Activated CD8-positive, alpha-beta memory T cell treated with anti-CD3 and anti-CD28 coated beads, Interleukin-2, amount 50 U/mL, for 48 hours (primary cell): ENCODE measurements around the gene P2RX6.
"Not testable (repeated sequence)": the region's sequence is repeated elsewhere in the genome, so short reads cannot be mapped to it uniquely, and the experiment has no call there.

Source experiments
- DNase-seq: peaks from one replicate; pipeline ENCODE4 v3.0.0-alpha.2; 2020

The P2RX6 gene

GRCh38 chr22:21034989-21035388, 20.0 kb downstream of the P2RX6 start:
- DNase-seq, result no peak

DNA sequence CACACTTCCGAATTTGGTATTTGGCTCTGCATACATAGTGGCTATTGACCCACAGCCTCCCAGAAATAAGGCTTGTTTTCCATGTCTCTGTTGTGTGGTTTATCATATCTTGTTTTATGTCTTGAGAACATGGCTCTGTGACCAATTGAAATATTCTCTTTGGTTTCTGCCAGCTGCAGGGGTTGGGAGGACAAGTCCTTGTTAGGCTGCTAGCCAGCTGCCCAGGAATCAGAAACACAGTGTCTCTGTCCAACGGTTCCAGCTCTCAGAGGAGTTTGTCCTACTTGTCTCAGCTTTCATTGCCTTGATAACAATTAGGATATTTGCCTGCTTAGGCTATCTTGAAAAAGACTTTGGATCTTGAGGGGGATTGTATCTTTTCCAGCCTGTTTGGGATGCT, 23.4 kb downstream of the P2RX6 start:
- no peak for DNase-seq

DNA sequence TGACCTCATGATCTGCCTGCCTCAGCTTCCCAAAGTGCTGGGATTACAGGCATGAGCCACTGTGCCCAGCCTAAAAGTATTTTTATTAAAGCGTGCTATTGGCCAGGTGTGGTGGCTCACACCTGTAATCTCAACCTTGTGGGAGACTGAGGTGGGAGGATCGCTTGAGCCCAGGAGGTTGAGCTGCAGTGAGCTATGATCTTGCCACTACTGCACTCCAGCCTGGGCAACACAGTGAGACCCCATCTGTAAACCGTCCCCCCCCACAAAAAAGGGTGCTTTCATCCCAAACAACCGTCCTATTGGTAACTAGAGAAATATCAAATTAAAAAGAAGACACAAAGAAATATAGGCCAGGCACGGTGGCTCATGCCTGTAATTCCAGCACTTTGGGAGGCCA, 24.2 kb downstream of the P2RX6 start:
- DNase-seq, result not testable (repeated sequence)

DNA sequence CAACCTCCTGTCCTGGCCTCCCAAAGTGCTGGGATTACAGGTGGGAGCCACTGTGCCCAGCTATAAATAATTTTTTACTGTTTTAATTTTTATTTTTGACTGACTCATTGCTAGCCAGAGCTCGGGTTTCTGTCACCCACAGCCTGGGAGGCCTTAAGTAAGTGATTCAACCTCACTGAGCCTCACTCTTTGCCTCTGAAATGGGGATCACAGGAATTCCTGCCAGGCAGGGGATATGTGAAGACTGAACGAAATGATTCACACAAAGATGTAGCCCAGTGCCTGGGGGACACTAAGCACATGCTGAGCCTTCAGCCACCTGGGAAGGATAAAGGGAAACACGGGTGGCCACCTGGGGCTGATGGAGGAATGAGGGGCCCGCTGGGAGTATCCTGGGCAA, 27.0 kb downstream of the P2RX6 start:
- no peak for DNase-seq

DNA sequence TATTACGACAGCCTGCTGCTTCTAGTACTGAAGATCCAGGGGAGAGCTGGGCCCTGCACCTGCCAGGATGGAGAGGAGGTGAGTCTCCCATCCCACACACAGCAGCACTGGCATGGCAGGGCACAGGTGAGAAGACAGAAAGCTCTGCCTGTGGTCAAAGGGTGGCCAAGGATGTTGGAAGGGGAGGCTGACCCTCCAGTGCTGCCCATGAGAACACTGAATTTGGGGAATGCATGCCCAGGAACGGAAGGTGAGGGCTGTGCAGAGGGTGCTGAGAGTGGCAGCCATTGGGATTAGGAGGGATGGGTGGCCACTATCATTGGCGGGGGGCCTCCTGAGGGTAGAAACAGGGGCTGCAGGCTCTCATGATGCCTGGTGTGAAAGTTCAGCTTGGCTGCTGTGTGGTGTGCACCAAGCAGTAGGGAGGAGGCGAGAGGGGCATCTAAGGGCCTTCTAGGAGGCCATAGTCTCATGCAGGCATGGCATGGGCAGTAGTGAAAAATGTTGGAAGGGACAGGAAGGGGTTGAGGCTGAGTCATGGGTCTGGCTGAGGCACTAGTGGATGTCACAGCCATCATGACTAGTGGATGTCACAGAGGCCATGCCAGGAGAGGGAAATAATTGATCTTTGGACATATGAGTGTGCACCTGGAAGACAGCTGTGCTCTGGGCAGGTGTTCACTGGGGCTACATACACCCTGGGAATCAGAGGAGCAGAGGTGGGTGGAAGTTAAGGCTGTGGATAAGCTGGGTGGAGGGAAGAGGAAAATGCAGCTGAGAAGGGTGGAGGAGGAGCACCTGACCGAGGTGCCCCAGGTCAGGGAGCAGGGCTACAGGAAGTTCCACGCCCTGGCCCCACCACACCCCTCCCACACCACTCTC, 28.3 kb downstream of the P2RX6 start:
- no peak for DNase-seq

DNA sequence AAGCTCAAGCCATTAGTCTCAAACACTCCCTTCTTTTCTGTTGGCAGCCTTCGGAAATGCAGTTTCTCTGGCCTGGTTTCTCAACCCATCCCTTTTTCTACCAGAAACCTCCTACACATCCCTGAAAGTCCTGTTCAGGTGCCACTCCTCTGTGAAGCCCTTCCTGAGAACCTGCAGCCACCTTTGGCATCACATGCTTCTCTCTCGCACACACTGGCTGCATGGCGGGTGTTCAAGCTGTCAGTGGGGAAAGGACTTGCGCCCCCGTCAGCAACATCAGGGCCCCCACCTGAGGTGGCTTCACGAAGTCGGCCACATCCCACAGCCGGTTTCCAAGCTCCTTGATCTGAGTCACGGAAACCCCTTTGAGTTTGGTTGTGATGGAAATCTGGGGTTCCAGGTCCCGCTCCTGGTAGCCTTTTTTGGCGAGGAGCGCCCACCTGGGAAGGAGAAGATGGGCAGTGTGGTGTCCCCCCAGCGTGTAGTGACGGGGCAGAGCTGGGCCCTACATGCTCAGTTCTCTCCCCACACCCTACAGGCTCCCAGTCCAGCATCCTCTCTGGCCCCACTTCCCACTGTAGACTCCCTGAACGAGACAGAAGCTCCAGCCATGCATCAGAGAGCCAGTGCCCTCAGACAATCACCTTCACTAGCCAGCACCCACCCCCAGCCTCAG, 29.0 kb downstream of the P2RX6 start:
- DNase-seq, result no peak

DNA sequence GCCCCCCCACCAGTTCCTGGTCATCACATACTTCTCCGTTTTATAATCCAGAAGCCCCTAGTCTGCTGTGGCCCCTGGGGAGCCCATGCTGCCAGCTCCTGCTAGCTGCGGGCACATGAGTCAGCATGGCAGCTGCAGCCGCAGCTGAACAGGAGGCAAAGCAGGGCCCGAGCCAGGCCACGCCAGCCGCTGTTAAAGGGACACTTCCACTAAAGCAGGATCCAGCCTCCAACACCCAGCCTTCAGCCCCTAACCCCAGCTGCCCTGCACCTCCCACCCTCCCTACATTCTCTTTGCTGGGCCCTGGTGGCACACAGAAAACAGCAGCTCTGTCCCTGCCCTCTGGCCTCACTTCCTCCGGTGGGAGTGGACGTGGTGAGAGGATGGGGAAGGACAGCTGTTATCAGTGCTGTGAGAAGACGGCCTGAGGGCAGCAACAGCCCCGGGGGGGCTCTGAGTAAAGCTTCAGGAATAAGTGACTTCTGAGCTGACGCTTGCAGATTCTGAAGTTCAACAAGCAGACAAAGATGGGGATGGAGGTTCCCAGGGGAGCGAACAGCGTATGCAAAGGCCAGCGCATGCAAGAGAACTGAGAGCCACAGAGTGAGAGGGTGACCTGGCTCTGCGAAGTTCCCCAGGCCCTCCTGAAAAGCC, 30.1 kb downstream of the P2RX6 start:
- DNase-seq, result no peak

DNA sequence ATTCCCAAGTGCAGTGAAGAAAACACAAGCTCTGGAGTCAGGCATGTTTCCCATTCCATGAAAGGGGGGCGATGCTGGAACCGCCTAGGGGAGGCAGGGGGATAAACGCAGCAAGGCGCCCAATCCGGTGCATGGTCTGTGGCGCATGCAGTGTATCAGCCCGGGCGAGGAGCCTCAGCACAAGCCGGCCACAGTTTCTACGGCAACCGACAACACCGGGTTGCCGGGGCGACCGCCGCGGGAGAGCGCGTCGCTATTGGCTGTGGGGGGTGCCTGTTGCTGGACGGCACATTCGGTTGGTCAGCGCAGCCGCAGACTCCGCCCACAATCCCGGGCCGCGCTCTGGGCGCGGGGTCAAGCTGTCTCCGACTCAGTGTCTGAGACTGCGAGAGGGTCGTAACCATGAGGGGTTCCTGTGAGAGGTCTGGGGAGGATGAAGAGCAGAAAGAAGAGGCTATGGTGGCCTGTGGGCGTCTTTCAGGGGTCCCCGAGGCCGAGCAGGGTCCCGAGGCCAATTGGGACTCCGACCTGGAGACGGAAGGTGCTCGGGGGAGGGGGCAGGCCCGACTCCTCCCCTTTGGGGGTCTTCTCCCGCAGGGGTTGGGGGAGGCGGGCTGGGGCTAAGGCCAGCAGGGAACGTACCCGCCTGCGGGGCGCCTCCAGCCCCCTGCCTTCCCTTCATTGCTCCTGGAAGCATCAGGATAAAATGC, 30.8 kb downstream of the P2RX6 start, which contains the start of gene LRRC74B:
LRRC74B (plus strand) TSS at position 362 of the 710 bp plus-strand sequence; CDS start at position 403, 41 bp downstream.
- peak; percentile 89 for DNase-seq

- DNase-seq, result no peak
Measured at GRCh38 chr22:21047035-21047661, 32.2 kb downstream of the P2RX6 start.

GRCh38 chr22:21047730-21048129, 32.8 kb downstream of the P2RX6 start:
- DNase-seq, result no peak

- DNase-seq, result not testable (repeated sequence)
Measured at GRCh38 chr22:21048448-21048847, 33.5 kb downstream of the P2RX6 start.

DNA sequence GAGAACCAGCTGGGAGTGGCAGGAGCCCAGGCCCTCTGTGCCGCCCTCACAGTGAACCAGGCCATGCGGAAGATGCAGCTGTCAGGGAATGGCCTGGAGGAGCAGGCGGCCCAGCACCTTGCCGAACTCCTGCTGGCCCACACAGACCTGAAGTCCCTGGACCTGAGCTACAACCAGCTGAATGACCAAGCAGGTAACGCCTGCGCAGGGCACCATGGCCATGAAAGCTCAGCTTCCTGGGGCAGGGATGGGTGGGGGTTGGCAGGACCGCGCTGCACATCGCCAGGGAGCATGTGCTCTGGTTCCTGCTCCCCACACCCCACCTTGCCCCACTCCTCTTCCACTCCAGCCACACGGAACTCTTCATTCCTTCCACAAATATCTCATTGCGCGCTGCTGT, 34.0 kb downstream of the P2RX6 start:
- not testable (repeated sequence) for DNase-seq

DNA sequence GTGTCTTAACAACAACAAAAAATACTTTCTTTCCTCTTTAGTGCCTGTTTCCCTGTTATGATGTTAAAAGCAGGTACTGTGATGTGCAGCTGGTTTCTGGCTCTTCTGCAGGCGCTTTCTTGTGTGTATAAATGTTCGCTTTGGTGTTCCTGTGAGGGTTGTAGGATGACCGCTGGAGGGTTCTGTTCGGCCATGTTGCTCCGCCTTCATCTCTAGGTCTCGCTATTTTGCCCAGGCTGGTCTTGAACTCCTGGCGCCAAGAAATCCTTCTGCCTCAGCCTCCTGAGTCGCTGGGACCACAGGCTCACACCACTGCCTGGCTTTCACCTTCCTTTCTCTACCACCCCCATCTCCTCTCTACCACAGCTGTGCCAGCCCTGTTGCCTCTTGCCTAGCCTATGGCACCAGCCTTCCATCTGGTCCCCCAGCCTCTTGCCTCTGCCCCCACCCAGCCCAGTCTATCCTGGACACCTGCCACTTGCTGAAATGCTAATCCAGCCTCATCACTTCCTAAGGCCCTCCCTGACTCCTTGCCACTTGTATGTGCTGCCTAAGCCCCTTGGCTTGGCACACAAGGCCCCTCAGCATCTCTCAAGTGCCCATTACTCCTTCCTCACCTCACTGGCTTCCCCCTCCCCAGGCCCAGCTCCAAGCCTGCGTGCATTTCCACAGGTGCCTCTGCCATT, 36.3 kb downstream of the P2RX6 start:
- DNase-seq, result no peak

- no peak for DNase-seq
Measured at GRCh38 chr22:21051831-21052400, 37.0 kb downstream of the P2RX6 start.

- no peak for DNase-seq
Measured at GRCh38 chr22:21052715-21053459, 37.9 kb downstream of the P2RX6 start.

DNA sequence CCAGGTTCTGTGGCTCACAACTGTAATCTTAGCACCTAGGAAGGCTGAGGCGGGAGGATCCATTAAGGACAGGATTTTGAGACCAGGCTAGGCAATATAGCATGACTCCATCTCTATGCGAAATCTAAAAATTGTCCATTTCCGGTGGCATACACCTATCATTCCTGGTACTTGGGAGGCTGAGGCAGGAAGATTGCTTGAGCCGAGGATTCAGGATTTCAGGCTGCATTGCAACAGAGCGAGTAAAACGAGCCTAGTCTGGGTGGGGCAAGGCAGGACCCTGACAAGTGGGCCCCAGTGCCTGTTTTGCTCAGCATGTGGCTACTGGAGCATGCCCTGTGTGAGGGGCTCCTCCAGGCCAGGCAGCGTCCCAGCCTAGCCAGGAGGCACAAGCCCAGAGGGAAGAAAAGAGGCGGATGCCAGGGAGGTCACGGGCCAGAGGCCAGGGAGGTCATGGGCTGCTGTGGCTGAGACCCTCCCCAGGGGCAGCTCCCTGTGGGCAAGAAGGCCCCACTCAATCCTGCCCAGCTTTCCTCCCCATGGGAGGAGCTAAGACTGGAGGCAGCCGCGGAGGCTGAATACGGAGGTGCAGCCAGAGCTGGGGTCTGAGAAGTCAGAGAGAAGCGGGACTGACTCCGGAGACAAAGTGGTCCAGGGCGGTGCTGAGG, 39.2 kb downstream of the P2RX6 start:
- no peak for DNase-seq

GRCh38 chr22:21054714-21055563, 40.0 kb downstream of the P2RX6 start:
- DNase-seq, result no peak

- DNase-seq, result no peak
Measured at GRCh38 chr22:21055564-21055834, 40.5 kb downstream of the P2RX6 start.

GRCh38 chr22:21055880-21056319, 40.9 kb downstream of the P2RX6 start:
- DNase-seq, result no peak
